GM12878 (cell line): ENCODE measurements around the gene WNT8A. TPM values are rescaled to one million over a fixed set of nuclear protein-coding genes. Genes with fewer than 3 reads are reported as not detected.

Experiments used
- ATAC-seq: fragments of 200-7000 bp; cut with Tn5 transposase; 3 replicates; pipeline ENCODE4 v1.9.1; 2020; ENCODE audit warnings: mild to moderate bottlenecking, moderate library complexity
- Bru-seq: library from RNA; stranded (reverse); fragments of 400-500 nt; gene quantifications from one replicate; lab custom pipeline; 2021; lab: Mats Ljungman, UMichigan
- BruChase-seq, 2 experiments: library from RNA; stranded (reverse); fragments of 400-500 nt; gene quantifications; one replicate each; lab custom pipeline; 2021; lab: Mats Ljungman, UMichigan
- BruUV-seq: library from RNA; stranded (reverse); fragments of 400-500 nt; replicated peaks from 2 replicates; lab custom pipeline; 2021; lab: Mats Ljungman, UMichigan
- CTCF ChIA-PET: fragments of 300-600 bp; sonication (Branson Sonifier 250); formaldehyde crosslinking; extraction: SDS; loops from one replicate; lab custom pipeline; 2021; ENCODE audit warnings: inconsistent platforms; lab: Yijun Ruan, JAX
- POLR2A ChIA-PET: fragments of 350-600 bp; formaldehyde crosslinking; extraction: SDS; loops from one replicate; lab custom pipeline; 2021; ENCODE audit warnings: inconsistent platforms; lab: Charles Lee
- RAD21 ChIA-PET: fragments of 300-600 bp; sonication (Branson Sonifier 250); formaldehyde crosslinking; loops from one replicate; lab custom pipeline; 2023; ENCODE audit warnings: antibody characterized with exemption; ENCODE audit not compliant: unreplicated experiment; lab: Charles Lee
- SMC1A ChIA-PET: fragments of 300-600 bp; sonication (Branson Sonifier 250); formaldehyde crosslinking; loops from one replicate; lab custom pipeline; 2023; ENCODE audit not compliant: unreplicated experiment, uncharacterized antibody; lab: Charles Lee
- DNase-seq: peaks from one replicate; pipeline ENCODE4 v3.0.0-alpha.2; 2011; ENCODE audit warnings: low read depth, low spot score
- FAIRE-seq: peaks from 3 replicates; lab custom pipeline; 2011; peaks lifted over from hg19 to GRCh38; lab: Jason Lieb, UNC
- H2AFZ ChIP-seq: 2 replicates; pipeline ENCODE4 v1.6.0; 2011; ENCODE audit warnings: low read depth, low read length, control low read depth; ENCODE audit not compliant: control insufficient read depth
- H3K27ac ChIP-seq: 2 replicates; pipeline ENCODE4 v1.5.1; 2011; ENCODE audit warnings: control low read depth; ENCODE audit not compliant: control insufficient read depth, insufficient read depth
- H3K27me3 ChIP-seq, 2 experiments: replicated peaks in 1 of 2; 2 replicates each; pipeline versions ENCODE4 v1.6.0 to v1.6.1; 2011; ENCODE audit warnings: low read length in 1 of 2; ENCODE audit not compliant: control insufficient read depth in 2 of 2, insufficient read depth in 2 of 2
- H3K36me3 ChIP-seq, 2 experiments: 2 replicates each; pipeline ENCODE4 v1.5.1; 2011; ENCODE audit warnings: low read length in 1 of 2; ENCODE audit not compliant: control insufficient read depth in 2 of 2, insufficient read depth in 2 of 2
- H3K4me1 ChIP-seq: 2 replicates; pipeline ENCODE4 v1.6.1; 2011; ENCODE audit warnings: mild to moderate bottlenecking, low read length, moderate library complexity, mixed read lengths; ENCODE audit not compliant: control insufficient read depth, insufficient read depth
- H3K4me2 ChIP-seq: 2 replicates; pipeline ENCODE4 v1.6.0; 2011; ENCODE audit warnings: control low read depth; ENCODE audit not compliant: control insufficient read depth, insufficient read depth
- H3K4me3 ChIP-seq: fragments of 200-600 bp; sonication (generic); 2 replicates; pipeline ENCODE4 v1.5.1; 2016
- H3K79me2 ChIP-seq: 2 replicates; pipeline ENCODE4 v1.6.0; 2011; ENCODE audit warnings: low read length; ENCODE audit not compliant: control insufficient read depth, insufficient read depth
- H3K9ac ChIP-seq: 2 replicates; pipeline ENCODE4 v1.8.0; 2011; ENCODE audit warnings: low read length, control low read depth, mixed read lengths; ENCODE audit not compliant: control insufficient read depth, insufficient read depth
- H3K9me3 ChIP-seq: replicated peaks from 3 replicates; pipeline ENCODE4 v1.5.1; 2011; ENCODE audit warnings: mild to moderate bottlenecking, low read length; ENCODE audit not compliant: control insufficient read depth, insufficient read depth
- H4K20me1 ChIP-seq: 2 replicates; pipeline ENCODE4 v1.6.0; 2011; ENCODE audit not compliant: control insufficient read depth, insufficient read depth
- CREM ChIP-seq: IDR thresholded peaks from 2 replicates; pipeline ENCODE4 v1.6.1; 2014; ENCODE audit warnings: antibody characterized with exemption, low read depth
- MTA3 ChIP-seq: IDR thresholded peaks from 2 replicates; pipeline ENCODE4 v1.6.1; 2012; ENCODE audit warnings: low read length, inconsistent platforms, borderline replicate concordance
- NFYA ChIP-seq: IDR thresholded peaks from 2 replicates; pipeline ENCODE4 v1.6.1; 2011; ENCODE audit warnings: low read depth, mild to moderate bottlenecking, low read length, improper control_type of control experiment, borderline replicate concordance
- WGBS: methylation state at CpG from one replicate; pipeline ENCODE4 v1.1.6; 2016; ENCODE audit warnings: low lambda C conversion rate; ENCODE audit not compliant: insufficient replicate concordance, insufficient coverage; ENCODE audit errors: missing lambda C conversion rate; 5-methylcytosine and 5-hydroxymethylcytosine counted together
- in situ Hi-C: fragments of 300-500 bp; cut with MboI; formaldehyde crosslinking; loops from 9 replicates; pipeline ENCODE4 v1.14.3; 2018; ENCODE audit warnings: mixed read lengths
- intact Hi-C: fragments of 100-400 bp; cut with micrococcal nuclease; formaldehyde crosslinking; loops from one replicate; pipeline ENCODE4 v1.14.2; 2022; ENCODE audit not compliant: unreplicated experiment
- long read RNA-seq, 2 experiments: library from polyadenylated mRNA; unstranded; transcript quantifications; one replicate each; pipeline ENCODE4 v2.0.0, GENCODE V29; 2019 to 2020
- polyA minus RNA-seq, 3 experiments: library from RNA; depleted of rRNA, polyadenylated mRNA; stranded (reverse); fragments of >200 nt; gene quantifications; 2 replicates each; pipeline ENCODE4 v1.2.3, GENCODE V29; 2011
- polyA plus RNA-seq, 11 experiments: library from polyadenylated mRNA; depleted of rRNA in 4 of 11; unstranded in 6 of 11; stranded (reverse) in 5 of 11; fragments of >200 nt; fragmentation: Nextera tagmentation in 4 of 11; fragmentation: Illumina TruSeq in 1 of 11; extraction: Ambion mirVana in 4 of 11; extraction: Trizol in 1 of 11; gene quantifications; 1 replicate in 1 of 11; 2 replicates in 10 of 11; pipeline versions ENCODE4 v1.2.1 to v1.2.3, GENCODE V29; 2011 to 2016; ENCODE audit warnings: inconsistent platforms in 2 of 11, missing spikeins in 2 of 11, low read depth in 1 of 11
- total RNA-seq, 4 experiments: library from RNA; depleted of rRNA in 3 of 4; stranded (reverse); fragments of >200 nt in 3 of 4; fragmentation: Illumina TruSeq in 1 of 4; extraction: Trizol in 1 of 4; gene quantifications; 2 replicates each; pipeline versions ENCODE4 v1.2.1 to v1.2.3, GENCODE V29; 2013 to 2021
- TF ChIP-seq, protein P1 (sequence below): fragments of 450-650 bp; IDR thresholded peaks from 2 replicates; pipeline ENCODE4 v1.6.1; 2017; ENCODE audit warnings: mild to moderate bottlenecking, moderate library complexity
- TF ChIP-seq, protein P2 (sequence below): fragments of 450-650 bp; IDR thresholded peaks from 2 replicates; pipeline ENCODE4 v1.6.1; 2018; ENCODE audit warnings: mild to moderate bottlenecking, low read depth, moderate library complexity; ENCODE audit not compliant: partially characterized antibody

WNT8A gene, protein sequence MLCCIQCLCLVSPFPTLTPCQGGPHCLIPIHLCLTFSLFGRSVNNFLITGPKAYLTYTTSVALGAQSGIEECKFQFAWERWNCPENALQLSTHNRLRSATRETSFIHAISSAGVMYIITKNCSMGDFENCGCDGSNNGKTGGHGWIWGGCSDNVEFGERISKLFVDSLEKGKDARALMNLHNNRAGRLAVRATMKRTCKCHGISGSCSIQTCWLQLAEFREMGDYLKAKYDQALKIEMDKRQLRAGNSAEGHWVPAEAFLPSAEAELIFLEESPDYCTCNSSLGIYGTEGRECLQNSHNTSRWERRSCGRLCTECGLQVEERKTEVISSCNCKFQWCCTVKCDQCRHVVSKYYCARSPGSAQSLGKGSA
- total RNA-seq (2013; cell fraction: nucleolus; rRNA removed): not detected in 2 replicates
- 0.05 TPM in 1 of 2 replicates, not detected in the other for total RNA-seq (2014; rRNA removed)
- total RNA-seq (2014; rRNA removed; fragmentation: Illumina TruSeq; extraction: Trizol): not detected in 2 replicates
- not detected in 2 replicates for total RNA-seq (2021)
- polyA plus RNA-seq (2011; ENCODE audit: low read depth): not detected
- not detected in 2 replicates for polyA plus RNA-seq (2011; rRNA removed)
- not detected in 2 replicates for polyA plus RNA-seq (2011; cell fraction: cytosol; rRNA removed)
- polyA plus RNA-seq (2011; cell fraction: nucleus; rRNA removed): not detected in 2 replicates
- not detected in 2 replicates for polyA plus RNA-seq (2012)
- not detected in 2 replicates for polyA plus RNA-seq (2014; fragmentation: Illumina TruSeq; extraction: Trizol)
- not detected for polyA plus RNA-seq (2014; fragmentation: Nextera tagmentation; extraction: Ambion mirVana)
- not detected in 2 replicates for polyA plus RNA-seq (2014; rRNA removed)
- not detected for polyA plus RNA-seq (2016; fragmentation: Nextera tagmentation; extraction: Ambion mirVana)
- polyA minus RNA-seq (2011; rRNA and poly(A)+ RNA removed): not detected in 2 replicates
- polyA minus RNA-seq (2011; cell fraction: cytosol; rRNA and poly(A)+ RNA removed): not detected in 2 replicates
- not detected in 2 replicates for polyA minus RNA-seq (2011; cell fraction: nucleus; rRNA and poly(A)+ RNA removed)
- Bru-seq, nascent RNA: not detected
- not detected for BruChase-seq, experiment 1, labeled RNA remaining after a 6-hour chase
- BruChase-seq, experiment 2, labeled RNA remaining after a 2-hour chase: percentile 9 among the genes with signal in this experiment
- long read RNA-seq, experiment 1: 0 reads
- long read RNA-seq, experiment 2: 0 reads

DNA sequence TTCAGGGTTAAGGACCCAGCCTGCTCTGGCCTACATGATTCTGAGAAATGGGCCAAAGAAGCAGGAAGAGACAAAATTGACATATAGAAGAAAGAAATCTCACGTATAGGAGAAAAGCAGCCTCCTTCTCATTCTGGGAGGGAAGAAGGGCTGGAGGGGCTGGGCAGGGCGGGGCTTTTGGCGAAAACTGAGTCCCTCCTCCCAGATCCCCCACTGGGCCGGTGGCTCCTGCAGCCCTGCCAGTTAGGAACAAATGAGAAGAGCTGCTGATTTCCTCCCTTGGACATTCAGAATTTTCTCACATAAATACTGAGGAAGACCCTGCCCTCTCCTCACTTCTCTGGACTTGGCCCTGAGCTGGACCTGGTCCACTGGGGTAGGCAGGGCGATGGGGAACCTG lies at the start of gene WNT8A:
TSS of gene WNT8A (plus strand) at position 332 of the 400 bp plus-strand sequence. CDS start 95 bp downstream, outside the sequence.
- no peaks in the 10 kb centered on the region for H3K9me3 ChIP-seq
- 57% methylated on average over 5 of the region's 5 CpGs for WGBS
- in situ Hi-C loops (loop anchor here (10.0 to 25.0 kb wide), 2 partner anchors 51 to 746 kb away; partner anchors contain the start of gene NME5), intact Hi-C loops (no loop called here)
- H3K4me3 ChIP-seq: no peak within 1 kb of the TSS
- H3K36me3 ChIP-seq: no peaks in the 10 kb centered on the region
- no peak within 1 kb of the TSS for H3K9ac ChIP-seq
- FAIRE-seq (no peak), DNase-seq (no peak), ATAC-seq (no peak)
- no TSS peak for BruUV-seq
- no peaks in the 10 kb centered on the region for H3K79me2 ChIP-seq
- no peaks in the 10 kb centered on the region for H3K27me3 ChIP-seq
- ChIA-PET POLR2A (no interaction called here), SMC1A (interaction anchor here (0.6 to 1.0 kb wide), 2 partner anchors 50 to 1425 kb away, joined by 3 to 5 read pairs; no protein-coding TSS in a partner anchor), RAD21 (interaction anchor here (1.1 kb wide), 1 partner anchor 46 kb away, joined by 3 read pairs; no protein-coding TSS in a partner anchor), CTCF (interaction anchor here (1.4 to 12.1 kb wide), 2 partner anchors 15 to 45 kb away, joined by 4 to 243 read pairs; no protein-coding TSS in a partner anchor)
- no peak within 1 kb of the TSS for H2AFZ ChIP-seq
- no peak within 1 kb of the TSS for H3K27ac ChIP-seq
- H3K4me1 ChIP-seq: peaks cover 7% of the 10 kb centered on the region
- TF ChIP-seq NFYA: no peak
- TF ChIP-seq, protein P1, sequence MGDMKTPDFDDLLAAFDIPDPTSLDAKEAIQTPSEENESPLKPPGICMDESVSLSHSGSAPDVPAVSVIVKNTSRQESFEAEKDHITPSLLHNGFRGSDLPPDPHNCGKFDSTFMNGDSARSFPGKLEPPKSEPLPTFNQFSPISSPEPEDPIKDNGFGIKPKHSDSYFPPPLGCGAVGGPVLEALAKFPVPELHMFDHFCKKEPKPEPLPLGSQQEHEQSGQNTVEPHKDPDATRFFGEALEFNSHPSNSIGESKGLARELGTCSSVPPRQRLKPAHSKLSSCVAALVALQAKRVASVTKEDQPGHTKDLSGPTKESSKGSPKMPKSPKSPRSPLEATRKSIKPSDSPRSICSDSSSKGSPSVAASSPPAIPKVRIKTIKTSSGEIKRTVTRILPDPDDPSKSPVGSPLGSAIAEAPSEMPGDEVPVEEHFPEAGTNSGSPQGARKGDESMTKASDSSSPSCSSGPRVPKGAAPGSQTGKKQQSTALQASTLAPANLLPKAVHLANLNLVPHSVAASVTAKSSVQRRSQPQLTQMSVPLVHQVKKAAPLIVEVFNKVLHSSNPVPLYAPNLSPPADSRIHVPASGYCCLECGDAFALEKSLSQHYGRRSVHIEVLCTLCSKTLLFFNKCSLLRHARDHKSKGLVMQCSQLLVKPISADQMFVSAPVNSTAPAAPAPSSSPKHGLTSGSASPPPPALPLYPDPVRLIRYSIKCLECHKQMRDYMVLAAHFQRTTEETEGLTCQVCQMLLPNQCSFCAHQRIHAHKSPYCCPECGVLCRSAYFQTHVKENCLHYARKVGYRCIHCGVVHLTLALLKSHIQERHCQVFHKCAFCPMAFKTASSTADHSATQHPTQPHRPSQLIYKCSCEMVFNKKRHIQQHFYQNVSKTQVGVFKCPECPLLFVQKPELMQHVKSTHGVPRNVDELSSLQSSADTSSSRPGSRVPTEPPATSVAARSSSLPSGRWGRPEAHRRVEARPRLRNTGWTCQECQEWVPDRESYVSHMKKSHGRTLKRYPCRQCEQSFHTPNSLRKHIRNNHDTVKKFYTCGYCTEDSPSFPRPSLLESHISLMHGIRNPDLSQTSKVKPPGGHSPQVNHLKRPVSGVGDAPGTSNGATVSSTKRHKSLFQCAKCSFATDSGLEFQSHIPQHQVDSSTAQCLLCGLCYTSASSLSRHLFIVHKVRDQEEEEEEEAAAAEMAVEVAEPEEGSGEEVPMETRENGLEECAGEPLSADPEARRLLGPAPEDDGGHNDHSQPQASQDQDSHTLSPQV: no peak
- TF ChIP-seq, protein P2, sequence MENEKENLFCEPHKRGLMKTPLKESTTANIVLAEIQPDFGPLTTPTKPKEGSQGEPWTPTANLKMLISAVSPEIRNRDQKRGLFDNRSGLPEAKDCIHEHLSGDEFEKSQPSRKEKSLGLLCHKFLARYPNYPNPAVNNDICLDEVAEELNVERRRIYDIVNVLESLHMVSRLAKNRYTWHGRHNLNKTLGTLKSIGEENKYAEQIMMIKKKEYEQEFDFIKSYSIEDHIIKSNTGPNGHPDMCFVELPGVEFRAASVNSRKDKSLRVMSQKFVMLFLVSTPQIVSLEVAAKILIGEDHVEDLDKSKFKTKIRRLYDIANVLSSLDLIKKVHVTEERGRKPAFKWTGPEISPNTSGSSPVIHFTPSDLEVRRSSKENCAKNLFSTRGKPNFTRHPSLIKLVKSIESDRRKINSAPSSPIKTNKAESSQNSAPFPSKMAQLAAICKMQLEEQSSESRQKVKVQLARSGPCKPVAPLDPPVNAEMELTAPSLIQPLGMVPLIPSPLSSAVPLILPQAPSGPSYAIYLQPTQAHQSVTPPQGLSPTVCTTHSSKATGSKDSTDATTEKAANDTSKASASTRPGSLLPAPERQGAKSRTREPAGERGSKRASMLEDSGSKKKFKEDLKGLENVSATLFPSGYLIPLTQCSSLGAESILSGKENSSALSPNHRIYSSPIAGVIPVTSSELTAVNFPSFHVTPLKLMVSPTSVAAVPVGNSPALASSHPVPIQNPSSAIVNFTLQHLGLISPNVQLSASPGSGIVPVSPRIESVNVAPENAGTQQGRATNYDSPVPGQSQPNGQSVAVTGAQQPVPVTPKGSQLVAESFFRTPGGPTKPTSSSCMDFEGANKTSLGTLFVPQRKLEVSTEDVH: no peak
- no peak for TF ChIP-seq MTA3
- TF ChIP-seq CREM: no peak
- no peak within 1 kb of the TSS for H3K4me2 ChIP-seq
- H4K20me1 ChIP-seq: no peaks in the 10 kb centered on the region
